Measurements from ENCODE around the gene FBXL5. TPM values are rescaled to one million over a fixed set of nuclear protein-coding genes. Genes with fewer than 3 reads are reported as not detected.

Gene FBXL5
- total RNA-seq, 1 experiment from 2014 or later: 59.7 TPM

DNA sequence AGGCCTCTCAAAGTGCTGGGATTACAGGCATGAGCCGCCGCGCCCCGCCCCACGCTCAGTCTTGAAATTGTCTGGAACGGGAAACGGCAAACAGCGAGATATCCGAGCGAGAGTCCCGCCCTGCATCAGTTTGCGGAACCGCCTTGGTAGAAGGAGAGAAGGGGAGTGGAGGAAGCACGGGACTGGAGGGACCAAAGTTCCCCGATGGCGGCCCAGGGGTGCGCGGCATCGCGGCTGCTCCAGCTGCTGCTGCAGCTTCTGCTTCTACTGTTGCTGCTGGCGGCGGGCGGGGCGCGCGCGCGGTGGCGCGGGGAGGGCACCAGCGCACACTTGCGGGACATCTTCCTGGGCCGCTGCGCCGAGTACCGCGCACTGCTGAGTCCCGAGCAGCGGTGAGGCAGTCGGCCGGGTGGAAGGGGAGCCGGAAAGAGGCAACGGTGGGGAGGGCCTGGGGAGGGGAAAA lies 47.8 kb upstream of the FBXL5 start, which contains the start of gene BST1:
Gene BST1, plus strand, starts transcription at position 125 of the 463 bp plus-strand sequence. Its CDS starts 80 bp downstream, at position 205.
- POLR2A ChIA-PET (ENCODE audit: low non-redundant PET): no interaction called here
- DNase-seq (ENCODE audit: low spot score): peak; percentile 72
- H3K4me3 ChIP-seq (ENCODE audit: low read depth, low read length, poor library complexity, severe bottlenecking): peak within 1 kb of the TSS; percentile 42
- BruUV-seq (replicated peaks): no TSS peak
- intact Hi-C loops (cut with micrococcal nuclease; ENCODE audit: unreplicated experiment): no loop called here
- no peaks in the 10 kb centered on the region for H3K9me3 ChIP-seq (ENCODE audit: low read depth, low read length, poor library complexity, severe bottlenecking)
- CTCF ChIA-PET: no interaction called here
- H3K4me1 ChIP-seq (ENCODE audit: insufficient read depth, low read length, poor library complexity, severe bottlenecking): peaks cover 24% of the 10 kb centered on the region
- no peak for TF ChIP-seq EZH2 (IDR thresholded peaks at IDR 0.05; ENCODE audit: borderline replicate concordance, low read depth, low read length, poor library complexity, severe bottlenecking)
- TF ChIP-seq, protein P1, sequence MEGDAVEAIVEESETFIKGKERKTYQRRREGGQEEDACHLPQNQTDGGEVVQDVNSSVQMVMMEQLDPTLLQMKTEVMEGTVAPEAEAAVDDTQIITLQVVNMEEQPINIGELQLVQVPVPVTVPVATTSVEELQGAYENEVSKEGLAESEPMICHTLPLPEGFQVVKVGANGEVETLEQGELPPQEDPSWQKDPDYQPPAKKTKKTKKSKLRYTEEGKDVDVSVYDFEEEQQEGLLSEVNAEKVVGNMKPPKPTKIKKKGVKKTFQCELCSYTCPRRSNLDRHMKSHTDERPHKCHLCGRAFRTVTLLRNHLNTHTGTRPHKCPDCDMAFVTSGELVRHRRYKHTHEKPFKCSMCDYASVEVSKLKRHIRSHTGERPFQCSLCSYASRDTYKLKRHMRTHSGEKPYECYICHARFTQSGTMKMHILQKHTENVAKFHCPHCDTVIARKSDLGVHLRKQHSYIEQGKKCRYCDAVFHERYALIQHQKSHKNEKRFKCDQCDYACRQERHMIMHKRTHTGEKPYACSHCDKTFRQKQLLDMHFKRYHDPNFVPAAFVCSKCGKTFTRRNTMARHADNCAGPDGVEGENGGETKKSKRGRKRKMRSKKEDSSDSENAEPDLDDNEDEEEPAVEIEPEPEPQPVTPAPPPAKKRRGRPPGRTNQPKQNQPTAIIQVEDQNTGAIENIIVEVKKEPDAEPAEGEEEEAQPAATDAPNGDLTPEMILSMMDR (conservative IDR thresholded peaks at IDR 0.05; ENCODE audit: low read depth, low read length): no peak
- no peaks in the 10 kb centered on the region for H3K36me3 ChIP-seq (ENCODE audit: insufficient read depth, low read length, poor library complexity, severe bottlenecking)
- no peaks in the 10 kb centered on the region for H3K27me3 ChIP-seq (replicated peaks; ENCODE audit: insufficient read depth, low read depth, low read length, poor library complexity)
- H3K27ac ChIP-seq (ENCODE audit: low read depth, low read length, poor library complexity, severe bottlenecking): no peak within 1 kb of the TSS

DNA sequence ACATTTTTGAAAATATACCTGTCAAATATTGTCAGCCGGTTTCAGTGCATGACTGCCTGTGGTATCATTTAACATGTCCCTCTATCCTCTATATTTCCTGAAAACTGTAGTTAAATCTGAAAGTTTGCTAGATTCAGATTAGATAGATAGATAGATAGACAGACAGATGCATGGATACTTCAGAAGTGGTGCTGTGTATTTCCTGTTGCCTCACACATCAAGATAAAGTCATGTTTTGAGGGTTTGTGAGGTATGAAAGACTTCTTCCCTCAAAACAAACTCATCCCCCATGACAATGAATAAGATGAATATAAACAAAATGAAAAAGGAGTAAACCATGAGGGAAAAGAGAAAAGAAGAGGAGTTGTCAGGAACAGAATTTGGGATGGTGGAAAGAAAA lies 41.7 kb upstream of the FBXL5 start:
- TF ChIP-seq, protein P1 (conservative IDR thresholded peaks at IDR 0.05; ENCODE audit: low read depth, low read length): no peak
- no peak for TF ChIP-seq EZH2 (IDR thresholded peaks at IDR 0.05; ENCODE audit: borderline replicate concordance, low read depth, low read length, poor library complexity, severe bottlenecking)
- H3K4me1 ChIP-seq (ENCODE audit: insufficient read depth, low read length, poor library complexity, severe bottlenecking): peaks cover 2% of the 10 kb centered on the region
- peaks cover 5% of the 10 kb centered on the region for H3K9me3 ChIP-seq (ENCODE audit: low read depth, low read length, poor library complexity, severe bottlenecking)
- no peak overlapping the region for H3K4me3 ChIP-seq (ENCODE audit: low read depth, low read length, poor library complexity, severe bottlenecking)
- H3K36me3 ChIP-seq (ENCODE audit: insufficient read depth, low read length, poor library complexity, severe bottlenecking): no peaks in the 10 kb centered on the region
- no TSS peak for BruUV-seq (replicated peaks)
- CTCF ChIA-PET: no interaction called here
- H3K27me3 ChIP-seq (replicated peaks; ENCODE audit: insufficient read depth, low read depth, low read length, poor library complexity): no peaks in the 10 kb centered on the region
- no peak for DNase-seq (ENCODE audit: low spot score)
- no peak overlapping the region for H3K27ac ChIP-seq (ENCODE audit: low read depth, low read length, poor library complexity, severe bottlenecking)
- intact Hi-C loops (cut with micrococcal nuclease; ENCODE audit: unreplicated experiment): no loop called here
- POLR2A ChIA-PET (ENCODE audit: low non-redundant PET): no interaction called here

DNA sequence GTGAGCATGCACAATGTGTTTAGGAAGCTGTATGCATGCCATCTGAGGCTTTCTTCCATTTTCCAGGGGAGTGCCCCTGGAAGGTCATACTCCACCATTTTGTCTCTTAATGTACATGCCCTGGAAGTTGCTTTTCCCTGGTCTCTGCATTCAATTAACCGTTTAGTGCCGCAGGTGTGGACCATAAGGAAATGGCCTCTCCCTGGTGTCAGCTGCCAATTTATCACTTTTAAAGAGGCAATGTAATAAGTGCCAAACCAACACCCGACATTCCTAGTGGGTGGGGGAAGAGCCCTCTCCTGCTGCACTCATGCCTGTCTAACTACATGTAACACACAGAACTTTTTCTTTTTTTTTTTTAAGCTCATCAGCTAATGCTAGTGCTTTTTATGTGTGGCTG lies 40.6 kb upstream of the FBXL5 start:
- POLR2A ChIA-PET (ENCODE audit: low non-redundant PET): no interaction called here
- no peak for DNase-seq (ENCODE audit: low spot score)
- BruUV-seq (replicated peaks): no TSS peak
- Histone ChIP-seq H3K27me3 (replicated peaks; ENCODE audit: insufficient read depth, low read depth, low read length, poor library complexity) (no peaks in the 10 kb centered on the region), H3K4me3 (ENCODE audit: low read depth, low read length, poor library complexity, severe bottlenecking) (no peak overlapping the region), H3K4me1 (ENCODE audit: insufficient read depth, low read length, poor library complexity, severe bottlenecking) (peaks cover 14% of the 10 kb centered on the region), H3K36me3 (ENCODE audit: insufficient read depth, low read length, poor library complexity, severe bottlenecking) (no peaks in the 10 kb centered on the region), H3K27ac (ENCODE audit: low read depth, low read length, poor library complexity, severe bottlenecking) (no peak overlapping the region), H3K9me3 (ENCODE audit: low read depth, low read length, poor library complexity, severe bottlenecking) (peaks cover 5% of the 10 kb centered on the region)
- TF ChIP-seq, protein P1 (conservative IDR thresholded peaks at IDR 0.05; ENCODE audit: low read depth, low read length): no peak
- TF ChIP-seq EZH2 (IDR thresholded peaks at IDR 0.05; ENCODE audit: borderline replicate concordance, low read depth, low read length, poor library complexity, severe bottlenecking): no peak
- intact Hi-C loops (cut with micrococcal nuclease; ENCODE audit: unreplicated experiment): no loop called here
- CTCF ChIA-PET: no interaction called here
